Measurements from ENCODE around the gene SLX9. TPM values are rescaled to one million over a fixed set of nuclear protein-coding genes. Genes with fewer than 3 reads are reported as not detected.

Gene SLX9
- total RNA-seq, 1 donor from 2014 or later: 38.8 TPM

GRCh38 chr21:45003331-45004058, 63.7 kb downstream of the SLX9 start:
- DNase-seq (ENCODE audit: low read depth) (no peak), FAIRE-seq (no peak)
- Histone ChIP-seq H3K9ac (ENCODE audit: low read length) (peak overlapping the region; percentile 15), H2AFZ (ENCODE audit: low read depth, low read length) (no peak overlapping the region), H4K20me1 (ENCODE audit: insufficient read depth, low read length) (no peaks in the 10 kb centered on the region), H3K27ac (ENCODE audit: low read depth, low read length) (no peak overlapping the region), H3K4me1 (ENCODE audit: insufficient read depth, low read length) (peaks cover 10% of the 10 kb centered on the region), H3K9me3 (ENCODE audit: insufficient read depth, low read depth, low read length) (peaks cover 3% of the 10 kb centered on the region), H3K4me3 (ENCODE audit: insufficient read depth, low read depth, low read length) (no peak overlapping the region), H3K79me2 (ENCODE audit: insufficient read depth, low read length) (no peaks in the 10 kb centered on the region), H3K27me3 (ENCODE audit: insufficient read depth, low read length) (no peaks in the 10 kb centered on the region), H3K4me2 (ENCODE audit: low read length) (peak overlapping the region; percentile 27), H3K36me3 (ENCODE audit: insufficient read depth, low read length) (no peaks in the 10 kb centered on the region)
- H3K27ac Mint-ChIP-seq (ENCODE audit: unreplicated experiment): peak overlapping the region; percentile 34
- H3K36me3 Mint-ChIP-seq (ENCODE audit: low read depth, unreplicated experiment): peaks cover 2% of the 10 kb centered on the region
- TF ChIP-seq, protein P1, sequence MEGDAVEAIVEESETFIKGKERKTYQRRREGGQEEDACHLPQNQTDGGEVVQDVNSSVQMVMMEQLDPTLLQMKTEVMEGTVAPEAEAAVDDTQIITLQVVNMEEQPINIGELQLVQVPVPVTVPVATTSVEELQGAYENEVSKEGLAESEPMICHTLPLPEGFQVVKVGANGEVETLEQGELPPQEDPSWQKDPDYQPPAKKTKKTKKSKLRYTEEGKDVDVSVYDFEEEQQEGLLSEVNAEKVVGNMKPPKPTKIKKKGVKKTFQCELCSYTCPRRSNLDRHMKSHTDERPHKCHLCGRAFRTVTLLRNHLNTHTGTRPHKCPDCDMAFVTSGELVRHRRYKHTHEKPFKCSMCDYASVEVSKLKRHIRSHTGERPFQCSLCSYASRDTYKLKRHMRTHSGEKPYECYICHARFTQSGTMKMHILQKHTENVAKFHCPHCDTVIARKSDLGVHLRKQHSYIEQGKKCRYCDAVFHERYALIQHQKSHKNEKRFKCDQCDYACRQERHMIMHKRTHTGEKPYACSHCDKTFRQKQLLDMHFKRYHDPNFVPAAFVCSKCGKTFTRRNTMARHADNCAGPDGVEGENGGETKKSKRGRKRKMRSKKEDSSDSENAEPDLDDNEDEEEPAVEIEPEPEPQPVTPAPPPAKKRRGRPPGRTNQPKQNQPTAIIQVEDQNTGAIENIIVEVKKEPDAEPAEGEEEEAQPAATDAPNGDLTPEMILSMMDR (IDR thresholded peaks at IDR 0.05; ENCODE audit: insufficient read depth, low read depth, low read length): no peak
- TF ChIP-seq EZH2 (IDR thresholded peaks at IDR 0.05; ENCODE audit: insufficient read depth, low read length): no peak
- peaks cover 17% of the 10 kb centered on the region for H3K27me3 Mint-ChIP-seq (ENCODE audit: low read depth, unreplicated experiment)
- H3K4me3 Mint-ChIP-seq (ENCODE audit: unreplicated experiment): no peak overlapping the region
- no peaks in the 10 kb centered on the region for H3K4me1 Mint-ChIP-seq (ENCODE audit: low read depth, unreplicated experiment)
- H3K9me3 Mint-ChIP-seq (ENCODE audit: unreplicated experiment): peaks cover 5% of the 10 kb centered on the region

DNA sequence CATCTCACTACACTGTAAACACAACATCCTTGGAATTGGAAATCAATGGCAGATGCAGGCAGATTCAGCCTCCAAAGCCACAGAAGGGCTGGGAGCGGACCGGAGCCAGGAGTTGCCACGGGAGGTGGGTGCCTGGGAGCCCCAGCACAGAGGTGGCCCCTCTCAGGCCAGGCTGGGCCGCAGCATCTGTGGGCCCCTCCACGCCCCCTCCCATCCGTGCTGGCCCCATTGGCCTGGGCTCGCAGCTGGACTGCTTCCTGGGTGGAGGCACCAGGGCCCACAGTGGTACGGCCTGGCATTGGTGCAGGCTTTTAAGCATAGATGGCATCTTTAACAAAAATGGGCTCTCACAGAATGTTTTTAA, 64.2 kb downstream of the SLX9 start:
- peaks cover 3% of the 10 kb centered on the region for H3K9me3 ChIP-seq (ENCODE audit: insufficient read depth, low read depth, low read length)
- H3K27ac Mint-ChIP-seq (ENCODE audit: unreplicated experiment): no peak overlapping the region
- peaks cover 2% of the 10 kb centered on the region for H3K36me3 Mint-ChIP-seq (ENCODE audit: low read depth, unreplicated experiment)
- peaks cover 8% of the 10 kb centered on the region for H3K9me3 Mint-ChIP-seq (ENCODE audit: unreplicated experiment)
- FAIRE-seq: no peak
- H4K20me1 ChIP-seq (ENCODE audit: insufficient read depth, low read length): no peaks in the 10 kb centered on the region
- no peak for DNase-seq (ENCODE audit: low read depth)
- H3K4me1 ChIP-seq (ENCODE audit: insufficient read depth, low read length): peaks cover 10% of the 10 kb centered on the region
- H3K79me2 ChIP-seq (ENCODE audit: insufficient read depth, low read length): no peaks in the 10 kb centered on the region
- H3K27ac ChIP-seq (ENCODE audit: low read depth, low read length): no peak overlapping the region
- TF ChIP-seq, protein P1 (IDR thresholded peaks at IDR 0.05; ENCODE audit: insufficient read depth, low read depth, low read length): no peak
- no peak for TF ChIP-seq EZH2 (IDR thresholded peaks at IDR 0.05; ENCODE audit: insufficient read depth, low read length)
- H3K36me3 ChIP-seq (ENCODE audit: insufficient read depth, low read length): no peaks in the 10 kb centered on the region
- H3K4me2 ChIP-seq (ENCODE audit: low read length): peak overlapping the region; percentile 27
- no peak overlapping the region for H2AFZ ChIP-seq (ENCODE audit: low read depth, low read length)
- no peak overlapping the region for H3K4me3 Mint-ChIP-seq (ENCODE audit: unreplicated experiment)
- peak overlapping the region; percentile 15 for H3K9ac ChIP-seq (ENCODE audit: low read length)
- H3K27me3 ChIP-seq (ENCODE audit: insufficient read depth, low read length): no peaks in the 10 kb centered on the region
- H3K27me3 Mint-ChIP-seq (ENCODE audit: low read depth, unreplicated experiment): peaks cover 16% of the 10 kb centered on the region
- no peak overlapping the region for H3K4me3 ChIP-seq (ENCODE audit: insufficient read depth, low read depth, low read length)
- no peaks in the 10 kb centered on the region for H3K4me1 Mint-ChIP-seq (ENCODE audit: low read depth, unreplicated experiment)

Data from astrocyte (in vitro differentiated cells and primary cell).